GM23338 (cell line): Measurements from ENCODE around the gene SMAD1. TPM values are rescaled to one million over a fixed set of nuclear protein-coding genes. Genes with fewer than 3 reads are reported as not detected.

Experiments
- ATAC-seq: fragments of 200-7000 bp; cut with Tn5 transposase; 3 replicates; pipeline ENCODE4 v1.9.1; 2020
- DNase-seq: peaks from one replicate; pipeline ENCODE4 v3.0.0-alpha.2; 2015; ENCODE audit warnings: low spot score
- H2AFZ ChIP-seq: fragments of 200-600 bp; sonication (generic); 2 replicates; pipeline ENCODE4 v1.8.0; 2016; ENCODE audit warnings: antibody characterized with exemption, mild to moderate bottlenecking, moderate library complexity
- H3F3A ChIP-seq: fragments of 200-600 bp; sonication (generic); replicated peaks from 2 replicates; pipeline ENCODE4 v1.8.0; 2017; ENCODE audit warnings: antibody characterized with exemption, mixed run types, low read depth
- H3K27ac ChIP-seq: fragments of 200-600 bp; sonication (generic); 2 replicates; pipeline ENCODE4 v1.6.1; 2016; ENCODE audit warnings: low read depth
- H3K27me3 ChIP-seq: fragments of 200-600 bp; sonication (generic); 2 replicates; pipeline ENCODE4 v1.8.0; 2016; ENCODE audit warnings: mild to moderate bottlenecking, mixed run types, moderate library complexity; ENCODE audit not compliant: insufficient read depth
- H3K36me3 ChIP-seq: fragments of 200-600 bp; sonication (generic); 2 replicates; pipeline ENCODE4 v1.8.0; 2016; ENCODE audit warnings: mild to moderate bottlenecking; ENCODE audit not compliant: insufficient read depth
- H3K4me1 ChIP-seq: fragments of 200-600 bp; sonication (generic); 2 replicates; pipeline ENCODE4 v1.8.0; 2016; ENCODE audit warnings: mild to moderate bottlenecking, moderate library complexity; ENCODE audit not compliant: insufficient read depth
- H3K4me2 ChIP-seq: fragments of 200-600 bp; sonication (generic); 2 replicates; pipeline ENCODE4 v1.7.1; 2017; ENCODE audit warnings: mixed run types
- H3K4me3 ChIP-seq: fragments of 200-600 bp; sonication (generic); 2 replicates; pipeline ENCODE4 v1.6.1; 2016; ENCODE audit warnings: mixed run types
- H3K79me2 ChIP-seq: fragments of 200-600 bp; sonication (generic); replicated peaks from 2 replicates; pipeline ENCODE4 v1.8.0; 2017; ENCODE audit warnings: mild to moderate bottlenecking; ENCODE audit not compliant: insufficient read depth
- H3K9me2 ChIP-seq: fragments of 200-600 bp; sonication (generic); 2 replicates; pipeline ENCODE4 v1.8.0; 2017; ENCODE audit not compliant: insufficient read depth
- H4K20me1 ChIP-seq: fragments of 200-600 bp; sonication (generic); replicated peaks from 2 replicates; pipeline ENCODE4 v1.8.0; 2017; ENCODE audit warnings: mild to moderate bottlenecking; ENCODE audit not compliant: insufficient read depth
- H3K27ac Mint-ChIP-seq: 2 replicates; pipeline ENCODE4 v1.8.0; 2020; ENCODE audit warnings: inconsistent platforms, mild to moderate bottlenecking, moderate library complexity, mixed read lengths
- H3K27me3 Mint-ChIP-seq: 3 replicates; pipeline ENCODE4 v1.8.0; 2022; ENCODE audit warnings: low read depth, mild to moderate bottlenecking, moderate library complexity, mixed read lengths, inconsistent platforms; ENCODE audit not compliant: insufficient read depth, poor library complexity
- H3K36me3 Mint-ChIP-seq: 3 replicates; pipeline ENCODE4 v1.8.0; 2021; ENCODE audit warnings: low read depth, mild to moderate bottlenecking, inconsistent platforms, moderate library complexity, mixed read lengths
- H3K4me1 Mint-ChIP-seq: 3 replicates; pipeline ENCODE4 v1.8.0; 2020; ENCODE audit warnings: mild to moderate bottlenecking, inconsistent platforms, mixed read lengths
- H3K4me3 Mint-ChIP-seq: 3 replicates; pipeline ENCODE4 v1.8.0; 2021; ENCODE audit warnings: moderate library complexity, mild to moderate bottlenecking, inconsistent platforms, mixed read lengths
- H3K9me3 Mint-ChIP-seq: 3 replicates; pipeline ENCODE4 v1.8.0; 2020; ENCODE audit warnings: moderate library complexity, mild to moderate bottlenecking, inconsistent platforms, mixed read lengths
- CREB1 ChIP-seq: fragments of 250-450 bp; sonication (Bioruptor Pico); IDR thresholded peaks from 2 replicates; pipeline ENCODE4 v1.5.0; 2020; ENCODE audit warnings: low read depth, mild to moderate bottlenecking, moderate library complexity
- EZH2 ChIP-seq: fragments of 200-600 bp; sonication (generic); IDR thresholded peaks from one replicate; pipeline ENCODE4 v1.8.0; 2017; ENCODE audit warnings: antibody characterized with exemption, mild to moderate bottlenecking, low read depth; ENCODE audit not compliant: unreplicated experiment
- EZH2phosphoT487 ChIP-seq: fragments of 200-600 bp; sonication (generic); IDR thresholded peaks from one replicate; pipeline ENCODE4 v1.8.1; 2018; ENCODE audit warnings: antibody characterized with exemption; ENCODE audit not compliant: unreplicated experiment
- JUNB ChIP-seq: IDR thresholded peaks from one replicate; pipeline ENCODE4 v1.6.1; 2016; ENCODE audit warnings: antibody characterized with exemption; ENCODE audit not compliant: unreplicated experiment
- NANOG ChIP-seq: IDR thresholded peaks from 2 replicates; pipeline ENCODE4 v1.6.1; 2016; ENCODE audit warnings: antibody characterized with exemption, borderline replicate concordance
- POLR2AphosphoS5 ChIP-seq: IDR thresholded peaks from 2 replicates; pipeline ENCODE4 v1.6.1; 2016; ENCODE audit warnings: antibody characterized with exemption, low read depth
- STAT1 ChIP-seq: IDR thresholded peaks from one replicate; pipeline ENCODE4 v1.6.1; 2016; ENCODE audit warnings: antibody characterized with exemption; ENCODE audit not compliant: unreplicated experiment
- ZNF114 ChIP-seq: fragments of 250-450 bp; sonication (Bioruptor Pico); IDR thresholded peaks from 2 replicates; pipeline ENCODE4 v1.5.0; 2020; ENCODE audit warnings: mild to moderate bottlenecking, moderate library complexity
- ZNF331 ChIP-seq: fragments of 250-450 bp; sonication (Bioruptor Pico); IDR thresholded peaks from 2 replicates; pipeline ENCODE4 v1.5.0; 2020; ENCODE audit warnings: low read depth, mild to moderate bottlenecking, moderate library complexity
- polyA plus RNA-seq: library from polyadenylated mRNA; unstranded; fragments of >200 nt; fragmentation: Nextera tagmentation; extraction: Ambion mirVana; gene quantifications from 2 replicates; pipeline ENCODE4 v1.2.1, GENCODE V29; 2016
- total RNA-seq: library from RNA; depleted of rRNA; stranded (reverse); fragments of >200 nt; shearing (Covaris generic); gene quantifications from 2 replicates; pipeline ENCODE4 v1.2.3, GENCODE V29; 2014
- TF ChIP-seq, protein P1 (sequence below): IDR thresholded peaks from 2 replicates; pipeline ENCODE4 v1.6.1; 2016; ENCODE audit warnings: antibody characterized with exemption
- TF ChIP-seq, protein P2 (sequence below), 2 experiments: fragments of 200-600 bp in 1 of 2; sonication (generic) in 1 of 2; conservative IDR thresholded peaks; 2 replicates each; pipeline versions ENCODE4 v1.5.1 to v1.6.1; 2016 to 2017; ENCODE audit warnings: antibody characterized with exemption in 2 of 2, low read depth in 2 of 2, mild to moderate bottlenecking in 2 of 2, moderate library complexity in 1 of 2
- TF ChIP-seq, protein P3 (sequence below): fragments of 250-450 bp; sonication (Bioruptor Pico); IDR thresholded peaks from 2 replicates; pipeline ENCODE4 v1.5.0; 2020; ENCODE audit warnings: mild to moderate bottlenecking, moderate library complexity
- TF ChIP-seq, protein P4 (sequence below): IDR thresholded peaks from one replicate; pipeline ENCODE4 v1.6.1; 2018; ENCODE audit warnings: antibody characterized with exemption; ENCODE audit not compliant: unreplicated experiment

SMAD1 gene
- total and polyA plus RNA-seq, 2 experiments from 2014 or later, result 19.8 to 33.6 TPM

DNA sequence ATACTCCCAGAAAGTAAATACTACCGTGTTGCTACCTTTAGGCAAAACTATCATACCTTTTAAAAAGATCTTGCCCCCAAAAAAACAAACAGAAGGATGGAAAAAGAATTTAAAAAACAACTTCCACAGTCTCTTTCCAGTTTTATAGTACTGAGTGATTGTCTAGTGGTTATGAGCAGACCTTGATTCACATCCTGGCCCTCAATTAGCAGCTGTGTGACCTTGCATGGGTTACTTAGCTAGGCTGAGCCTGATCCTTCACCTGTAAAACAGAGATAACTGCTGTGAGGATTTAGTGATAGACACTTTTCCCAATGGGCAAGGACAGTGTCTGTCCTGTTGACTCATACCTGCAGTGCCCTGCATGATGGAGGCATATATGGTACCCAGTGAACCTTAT lies 49.0 kb downstream of the SMAD1 start:
- Mint-ChIP-seq H3K27me3 (no peaks in the 10 kb centered on the region), H3K9me3 (no peaks in the 10 kb centered on the region), H3K4me3 (no peak overlapping the region), H3K4me1 (peaks cover 20% of the 10 kb centered on the region; the same call in 2 of the 3 replicates), H3K36me3 (0 out of 3 replicates have a peak, but pooled peaks cover 2% of the 10 kb centered on the region), H3K27ac (no peak overlapping the region; the same call in 1 of the 2 replicates)
- H3K9me2 ChIP-seq, result no peaks in the 10 kb centered on the region
- TF ChIP-seq, protein P1, sequence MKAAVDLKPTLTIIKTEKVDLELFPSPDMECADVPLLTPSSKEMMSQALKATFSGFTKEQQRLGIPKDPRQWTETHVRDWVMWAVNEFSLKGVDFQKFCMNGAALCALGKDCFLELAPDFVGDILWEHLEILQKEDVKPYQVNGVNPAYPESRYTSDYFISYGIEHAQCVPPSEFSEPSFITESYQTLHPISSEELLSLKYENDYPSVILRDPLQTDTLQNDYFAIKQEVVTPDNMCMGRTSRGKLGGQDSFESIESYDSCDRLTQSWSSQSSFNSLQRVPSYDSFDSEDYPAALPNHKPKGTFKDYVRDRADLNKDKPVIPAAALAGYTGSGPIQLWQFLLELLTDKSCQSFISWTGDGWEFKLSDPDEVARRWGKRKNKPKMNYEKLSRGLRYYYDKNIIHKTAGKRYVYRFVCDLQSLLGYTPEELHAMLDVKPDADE, result no peak
- TF ChIP-seq EZH2phosphoT487 (no peak), NANOG (no peak), EZH2 (no peak), CREB1 (CRISPR knock-in tag) (no peak), ZNF331 (no peak), JUNB (no peak), ZNF114 (no peak), STAT1 (no peak), POLR2AphosphoS5 (no peak)
- TF ChIP-seq, protein P2, sequence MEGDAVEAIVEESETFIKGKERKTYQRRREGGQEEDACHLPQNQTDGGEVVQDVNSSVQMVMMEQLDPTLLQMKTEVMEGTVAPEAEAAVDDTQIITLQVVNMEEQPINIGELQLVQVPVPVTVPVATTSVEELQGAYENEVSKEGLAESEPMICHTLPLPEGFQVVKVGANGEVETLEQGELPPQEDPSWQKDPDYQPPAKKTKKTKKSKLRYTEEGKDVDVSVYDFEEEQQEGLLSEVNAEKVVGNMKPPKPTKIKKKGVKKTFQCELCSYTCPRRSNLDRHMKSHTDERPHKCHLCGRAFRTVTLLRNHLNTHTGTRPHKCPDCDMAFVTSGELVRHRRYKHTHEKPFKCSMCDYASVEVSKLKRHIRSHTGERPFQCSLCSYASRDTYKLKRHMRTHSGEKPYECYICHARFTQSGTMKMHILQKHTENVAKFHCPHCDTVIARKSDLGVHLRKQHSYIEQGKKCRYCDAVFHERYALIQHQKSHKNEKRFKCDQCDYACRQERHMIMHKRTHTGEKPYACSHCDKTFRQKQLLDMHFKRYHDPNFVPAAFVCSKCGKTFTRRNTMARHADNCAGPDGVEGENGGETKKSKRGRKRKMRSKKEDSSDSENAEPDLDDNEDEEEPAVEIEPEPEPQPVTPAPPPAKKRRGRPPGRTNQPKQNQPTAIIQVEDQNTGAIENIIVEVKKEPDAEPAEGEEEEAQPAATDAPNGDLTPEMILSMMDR (conservative IDR thresholded peaks at IDR 0.05; ENCODE audit: low read depth in 2 of 2), result no peak
- TF ChIP-seq, protein P3, sequence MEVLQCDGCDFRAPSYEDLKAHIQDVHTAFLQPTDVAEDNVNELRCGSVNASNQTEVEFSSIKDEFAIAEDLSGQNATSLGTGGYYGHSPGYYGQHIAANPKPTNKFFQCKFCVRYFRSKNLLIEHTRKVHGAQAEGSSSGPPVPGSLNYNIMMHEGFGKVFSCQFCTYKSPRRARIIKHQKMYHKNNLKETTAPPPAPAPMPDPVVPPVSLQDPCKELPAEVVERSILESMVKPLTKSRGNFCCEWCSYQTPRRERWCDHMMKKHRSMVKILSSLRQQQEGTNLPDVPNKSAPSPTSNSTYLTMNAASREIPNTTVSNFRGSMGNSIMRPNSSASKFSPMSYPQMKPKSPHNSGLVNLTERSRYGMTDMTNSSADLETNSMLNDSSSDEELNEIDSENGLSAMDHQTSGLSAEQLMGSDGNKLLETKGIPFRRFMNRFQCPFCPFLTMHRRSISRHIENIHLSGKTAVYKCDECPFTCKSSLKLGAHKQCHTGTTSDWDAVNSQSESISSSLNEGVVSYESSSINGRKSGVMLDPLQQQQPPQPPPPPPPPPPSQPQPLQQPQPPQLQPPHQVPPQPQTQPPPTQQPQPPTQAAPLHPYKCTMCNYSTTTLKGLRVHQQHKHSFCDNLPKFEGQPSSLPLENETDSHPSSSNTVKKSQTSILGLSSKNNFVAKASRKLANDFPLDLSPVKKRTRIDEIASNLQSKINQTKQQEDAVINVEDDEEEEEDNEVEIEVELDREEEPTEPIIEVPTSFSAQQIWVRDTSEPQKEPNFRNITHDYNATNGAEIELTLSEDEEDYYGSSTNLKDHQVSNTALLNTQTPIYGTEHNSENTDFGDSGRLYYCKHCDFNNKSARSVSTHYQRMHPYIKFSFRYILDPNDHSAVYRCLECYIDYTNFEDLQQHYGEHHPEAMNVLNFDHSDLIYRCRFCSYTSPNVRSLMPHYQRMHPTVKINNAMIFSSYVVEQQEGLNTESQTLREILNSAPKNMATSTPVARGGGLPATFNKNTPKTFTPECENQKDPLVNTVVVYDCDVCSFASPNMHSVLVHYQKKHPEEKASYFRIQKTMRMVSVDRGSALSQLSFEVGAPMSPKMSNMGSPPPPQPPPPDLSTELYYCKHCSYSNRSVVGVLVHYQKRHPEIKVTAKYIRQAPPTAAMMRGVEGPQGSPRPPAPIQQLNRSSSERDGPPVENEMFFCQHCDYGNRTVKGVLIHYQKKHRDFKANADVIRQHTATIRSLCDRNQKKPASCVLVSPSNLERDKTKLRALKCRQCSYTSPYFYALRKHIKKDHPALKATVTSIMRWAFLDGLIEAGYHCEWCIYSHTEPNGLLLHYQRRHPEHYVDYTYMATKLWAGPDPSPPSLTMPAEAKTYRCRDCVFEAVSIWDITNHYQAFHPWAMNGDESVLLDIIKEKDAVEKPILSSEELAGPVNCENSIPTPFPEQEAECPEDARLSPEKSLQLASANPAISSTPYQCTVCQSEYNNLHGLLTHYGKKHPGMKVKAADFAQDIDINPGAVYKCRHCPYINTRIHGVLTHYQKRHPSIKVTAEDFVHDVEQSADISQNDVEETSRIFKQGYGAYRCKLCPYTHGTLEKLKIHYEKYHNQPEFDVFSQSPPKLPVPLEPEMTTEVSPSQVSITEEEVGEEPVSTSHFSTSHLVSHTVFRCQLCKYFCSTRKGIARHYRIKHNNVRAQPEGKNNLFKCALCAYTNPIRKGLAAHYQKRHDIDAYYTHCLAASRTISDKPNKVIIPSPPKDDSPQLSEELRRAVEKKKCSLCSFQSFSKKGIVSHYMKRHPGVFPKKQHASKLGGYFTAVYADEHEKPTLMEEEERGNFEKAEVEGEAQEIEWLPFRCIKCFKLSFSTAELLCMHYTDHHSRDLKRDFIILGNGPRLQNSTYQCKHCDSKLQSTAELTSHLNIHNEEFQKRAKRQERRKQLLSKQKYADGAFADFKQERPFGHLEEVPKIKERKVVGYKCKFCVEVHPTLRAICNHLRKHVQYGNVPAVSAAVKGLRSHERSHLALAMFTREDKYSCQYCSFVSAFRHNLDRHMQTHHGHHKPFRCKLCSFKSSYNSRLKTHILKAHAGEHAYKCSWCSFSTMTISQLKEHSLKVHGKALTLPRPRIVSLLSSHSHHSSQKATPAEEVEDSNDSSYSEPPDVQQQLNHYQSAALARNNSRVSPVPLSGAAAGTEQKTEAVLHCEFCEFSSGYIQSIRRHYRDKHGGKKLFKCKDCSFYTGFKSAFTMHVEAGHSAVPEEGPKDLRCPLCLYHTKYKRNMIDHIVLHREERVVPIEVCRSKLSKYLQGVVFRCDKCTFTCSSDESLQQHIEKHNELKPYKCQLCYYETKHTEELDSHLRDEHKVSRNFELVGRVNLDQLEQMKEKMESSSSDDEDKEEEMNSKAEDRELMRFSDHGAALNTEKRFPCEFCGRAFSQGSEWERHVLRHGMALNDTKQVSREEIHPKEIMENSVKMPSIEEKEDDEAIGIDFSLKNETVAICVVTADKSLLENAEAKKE (CRISPR knock-in tag), result no peak
- TF ChIP-seq, protein P4, sequence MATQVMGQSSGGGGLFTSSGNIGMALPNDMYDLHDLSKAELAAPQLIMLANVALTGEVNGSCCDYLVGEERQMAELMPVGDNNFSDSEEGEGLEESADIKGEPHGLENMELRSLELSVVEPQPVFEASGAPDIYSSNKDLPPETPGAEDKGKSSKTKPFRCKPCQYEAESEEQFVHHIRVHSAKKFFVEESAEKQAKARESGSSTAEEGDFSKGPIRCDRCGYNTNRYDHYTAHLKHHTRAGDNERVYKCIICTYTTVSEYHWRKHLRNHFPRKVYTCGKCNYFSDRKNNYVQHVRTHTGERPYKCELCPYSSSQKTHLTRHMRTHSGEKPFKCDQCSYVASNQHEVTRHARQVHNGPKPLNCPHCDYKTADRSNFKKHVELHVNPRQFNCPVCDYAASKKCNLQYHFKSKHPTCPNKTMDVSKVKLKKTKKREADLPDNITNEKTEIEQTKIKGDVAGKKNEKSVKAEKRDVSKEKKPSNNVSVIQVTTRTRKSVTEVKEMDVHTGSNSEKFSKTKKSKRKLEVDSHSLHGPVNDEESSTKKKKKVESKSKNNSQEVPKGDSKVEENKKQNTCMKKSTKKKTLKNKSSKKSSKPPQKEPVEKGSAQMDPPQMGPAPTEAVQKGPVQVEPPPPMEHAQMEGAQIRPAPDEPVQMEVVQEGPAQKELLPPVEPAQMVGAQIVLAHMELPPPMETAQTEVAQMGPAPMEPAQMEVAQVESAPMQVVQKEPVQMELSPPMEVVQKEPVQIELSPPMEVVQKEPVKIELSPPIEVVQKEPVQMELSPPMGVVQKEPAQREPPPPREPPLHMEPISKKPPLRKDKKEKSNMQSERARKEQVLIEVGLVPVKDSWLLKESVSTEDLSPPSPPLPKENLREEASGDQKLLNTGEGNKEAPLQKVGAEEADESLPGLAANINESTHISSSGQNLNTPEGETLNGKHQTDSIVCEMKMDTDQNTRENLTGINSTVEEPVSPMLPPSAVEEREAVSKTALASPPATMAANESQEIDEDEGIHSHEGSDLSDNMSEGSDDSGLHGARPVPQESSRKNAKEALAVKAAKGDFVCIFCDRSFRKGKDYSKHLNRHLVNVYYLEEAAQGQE, result no peak
- no peak for DNase-seq
- peaks cover 6% of the 10 kb centered on the region; the same call in 1 of the 2 replicates for H3K4me1 ChIP-seq
- no peaks in the 10 kb centered on the region for H3K36me3 ChIP-seq
- H4K20me1 ChIP-seq, result no peaks in the 10 kb centered on the region
- H2AFZ ChIP-seq, result no peak overlapping the region
- peaks cover 15% of the 10 kb centered on the region for H3K79me2 ChIP-seq
- no peaks in the 10 kb centered on the region for H3K27me3 ChIP-seq
- H3K4me3 ChIP-seq, result no peak overlapping the region
- no peak overlapping the region for H3K27ac ChIP-seq
- no peak overlapping the region for H3K4me2 ChIP-seq
- H3F3A ChIP-seq, result no peaks in the 10 kb centered on the region
- ATAC-seq, result no peak
